Thyroid gland (tissue), 4 donors: ENCODE measurements around the gene MPP3. TPM values are rescaled to one million over a fixed set of nuclear protein-coding genes. Genes with fewer than 3 reads are reported as not detected.

Source experiments
- DNase-seq, 2 donors: peaks; one replicate each; pipeline ENCODE4 v3.0.0-alpha.2; 2019
- H3K27ac ChIP-seq, 3 donors: fragments of 200-600 bp; sonication (generic); 1 replicate in 2 of 3; 2 replicates in 1 of 3; pipeline ENCODE4 v1.5.1; 2016 to 2019; ENCODE audit warnings: mild to moderate bottlenecking in 1 of 3, moderate library complexity in 1 of 3
- H3K27me3 ChIP-seq: fragments of 200-600 bp; sonication (generic); one replicate; pipeline ENCODE4 v1.5.1; 2019
- H3K36me3 ChIP-seq, 2 donors: fragments of 200-600 bp; sonication (generic); one replicate each; pipeline ENCODE4 v1.5.1; 2016 to 2019
- H3K4me1 ChIP-seq, 2 donors: fragments of 200-600 bp; sonication (generic); one replicate each; pipeline ENCODE4 v1.5.1; 2017 to 2019
- H3K4me3 ChIP-seq, 3 donors: fragments of 200-600 bp; sonication (generic); replicated peaks in 1 of 3; 1 replicate in 2 of 3; 2 replicates in 1 of 3; pipeline ENCODE4 v1.5.1; 2016; ENCODE audit warnings: mild to moderate bottlenecking in 1 of 3
- H3K9me3 ChIP-seq: fragments of 200-600 bp; sonication (generic); one replicate; pipeline ENCODE4 v1.5.1; 2017
- CTCF ChIP-seq, 6 experiments: fragments of 200-600 bp in 3 of 6; fragments of 450-650 bp in 3 of 6; sonication (generic) in 3 of 6; IDR thresholded peaks; one replicate each; pipeline ENCODE4 v1.5.1; 2016 to 2019; ENCODE audit warnings: antibody characterized with exemption in 6 of 6, mild to moderate bottlenecking in 2 of 6, inconsistent platforms in 1 of 6, moderate library complexity in 1 of 6
- POLR2A ChIP-seq, 2 donors: fragments of 450-650 bp; IDR thresholded peaks; one replicate each; pipeline ENCODE4 v1.6.1; 2017; ENCODE audit warnings: antibody characterized with exemption in 2 of 2, mild to moderate bottlenecking in 2 of 2, moderate library complexity in 1 of 2
- WGBS, 2 donors: methylation state at CpG; one replicate each; pipeline ENCODE4 v1.1.5; 2017; 5-methylcytosine and 5-hydroxymethylcytosine counted together
- intact Hi-C: fragments of 100-400 bp; cut with DNase I; formaldehyde crosslinking; loops from one replicate; pipeline ENCODE4 v1.15.1; 2023
- total RNA-seq, 4 donors: library from RNA; depleted of rRNA; stranded (reverse); fragments of >200 nt; gene quantifications; one replicate each; pipeline ENCODE4 v1.2.3, GENCODE V29; 2016

Gene MPP3
- total RNA-seq, 4 donors from 2014 or later, result 7.1 to 20.5 (median 15.4) TPM

DNA sequence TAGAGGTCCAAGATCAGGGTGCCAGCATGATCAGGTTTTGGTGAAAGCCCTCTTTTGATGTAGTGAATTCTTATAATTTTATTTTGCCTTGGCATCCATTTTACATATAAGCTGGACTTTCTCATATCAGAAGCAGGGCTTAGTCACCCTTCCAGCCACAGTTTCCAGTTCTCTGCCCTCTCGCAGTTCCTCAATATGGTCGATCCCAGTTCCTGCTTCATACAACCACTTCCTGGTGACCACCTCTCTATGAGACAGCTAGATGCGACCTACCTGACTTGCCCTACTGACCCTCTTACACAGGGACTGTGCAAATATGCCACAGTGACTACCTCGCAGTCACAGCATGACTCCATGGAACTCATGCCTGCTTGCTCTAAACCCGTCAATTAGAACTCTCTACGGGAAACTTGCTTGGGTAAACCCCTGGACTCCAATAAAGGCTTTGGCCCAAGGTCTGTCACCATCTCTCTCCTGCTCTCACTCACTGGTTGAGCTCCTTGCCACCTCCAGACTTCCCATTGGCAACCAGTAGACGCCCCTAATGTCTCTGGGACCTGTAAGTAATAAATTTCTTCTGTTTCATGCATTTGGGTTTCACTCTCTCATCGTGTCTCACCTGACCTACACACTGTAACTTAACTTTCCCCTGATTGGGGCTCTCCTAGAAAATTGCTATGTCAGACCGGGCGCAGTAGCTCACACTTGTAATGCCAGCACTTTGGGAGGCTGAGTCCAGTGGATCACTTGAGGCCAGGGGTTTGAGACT is 35.5 kb upstream of the MPP3 start:
- H3K27ac ChIP-seq, result no peak overlapping the region
- no peaks in the 10 kb centered on the region for H3K4me1 ChIP-seq
- no peak for DNase-seq
- H3K27me3 ChIP-seq, result no peaks in the 10 kb centered on the region
- intact Hi-C loops, result no loop called here
- H3K36me3 ChIP-seq, result no peaks in the 10 kb centered on the region
- no peaks in the 10 kb centered on the region for H3K9me3 ChIP-seq
- H3K4me3 ChIP-seq, result no peak overlapping the region
- WGBS, 2 donors, result 90 to 91% methylated on average over 10 of the region's 10 CpGs
- TF ChIP-seq POLR2A (IDR thresholded peaks at IDR 0.05) (no peak), CTCF (IDR thresholded peaks at IDR 0.05) (no peak)

DNA sequence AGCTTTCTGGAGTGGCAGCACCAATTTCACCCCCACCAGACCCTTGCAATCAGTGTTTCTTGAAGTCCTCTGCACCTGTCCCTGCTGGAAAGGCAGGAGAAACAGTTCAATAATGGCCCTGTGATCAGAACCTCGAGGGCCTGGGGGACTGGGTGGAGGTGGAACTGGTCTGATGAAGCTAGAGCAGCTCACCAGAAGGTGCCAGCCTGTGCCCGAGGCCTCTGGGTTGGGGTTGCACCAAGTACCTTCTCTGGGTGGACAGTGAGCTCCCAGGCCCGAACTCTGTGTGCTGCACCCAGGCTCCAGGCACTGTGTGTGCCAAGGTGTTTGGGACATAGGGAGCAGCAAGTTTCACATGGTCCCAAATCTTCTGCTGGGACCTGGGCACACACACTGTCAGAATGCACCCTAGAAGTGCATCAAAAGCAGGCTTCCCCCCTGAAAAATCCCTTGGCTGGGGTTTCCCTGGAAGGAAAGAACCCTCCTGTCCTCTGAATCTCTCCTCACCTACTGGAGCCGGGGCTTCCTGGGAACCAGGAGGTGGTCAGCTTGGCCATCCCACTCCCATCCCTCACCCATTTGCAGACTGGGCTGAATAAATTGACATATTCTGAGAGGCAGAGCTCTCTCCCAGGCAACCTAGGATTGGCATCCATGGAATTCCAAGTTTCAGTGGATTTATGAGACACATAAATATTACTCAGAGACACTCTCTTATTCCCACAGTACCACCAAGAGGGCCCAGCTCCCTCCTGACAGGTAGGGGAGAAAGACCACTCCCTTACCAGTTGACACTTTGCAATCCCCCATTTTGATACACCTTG is 31.4 kb upstream of the MPP3 start:
- no peaks in the 10 kb centered on the region for H3K36me3 ChIP-seq
- no peak overlapping the region for H3K4me3 ChIP-seq
- intact Hi-C loops, result no loop called here
- TF ChIP-seq POLR2A (IDR thresholded peaks at IDR 0.05), result no peak
- no peak for TF ChIP-seq CTCF (IDR thresholded peaks at IDR 0.05)
- 85 to 93% methylated on average over 3 to 4 of the region's 4 CpGs for WGBS, 2 donors
- peaks cover 0 to 9% of the 10 kb centered on the region in 2 donors for H3K4me1 ChIP-seq
- DNase-seq, result no peak
- H3K27ac ChIP-seq, result no peak overlapping the region
- no peaks in the 10 kb centered on the region for H3K27me3 ChIP-seq
- H3K9me3 ChIP-seq, result no peaks in the 10 kb centered on the region

GRCh38 chr17:43861960-43862359 is 29.0 kb upstream of the MPP3 start:
- no peaks in the 10 kb centered on the region for H3K36me3 ChIP-seq
- H3K27ac ChIP-seq, result no peak overlapping the region
- no peaks in the 10 kb centered on the region for H3K9me3 ChIP-seq
- peaks cover 0 to 9% of the 10 kb centered on the region in 2 donors for H3K4me1 ChIP-seq
- WGBS, 2 donors, result 87 to 95% methylated on average over 9 of the region's 9 CpGs
- no peak for DNase-seq
- intact Hi-C loops, result no loop called here
- no peak overlapping the region for H3K4me3 ChIP-seq
- TF ChIP-seq POLR2A (IDR thresholded peaks at IDR 0.05), result no peak
- TF ChIP-seq CTCF (IDR thresholded peaks at IDR 0.05), result no peak
- H3K27me3 ChIP-seq, result no peaks in the 10 kb centered on the region

- 57 to 68% methylated on average over 9 of the region's 9 CpGs for WGBS, 2 donors
These were observed 28.1 kb upstream of the MPP3 start for GRCh38 chr17:43860927-43861622.

More at GRCh38 chr17:43860927-43861622, 28.1 kb upstream of the MPP3 start:
- no peaks in the 10 kb centered on the region for H3K9me3 ChIP-seq
- no peak for TF ChIP-seq POLR2A (IDR thresholded peaks at IDR 0.05)
- TF ChIP-seq CTCF (IDR thresholded peaks at IDR 0.05), result no peak
- intact Hi-C loops, result no loop called here
- peak overlapping the region in 1 of 3 donors; percentile 17 for H3K27ac ChIP-seq
- H3K36me3 ChIP-seq, result no peaks in the 10 kb centered on the region
- H3K27me3 ChIP-seq, result no peaks in the 10 kb centered on the region
- no peak overlapping the region for H3K4me3 ChIP-seq
- H3K4me1 ChIP-seq, result peaks cover 0 to 9% of the 10 kb centered on the region in 2 donors
- DNase-seq, result no peak
